GM18870 (cell line): ENCODE measurements around the gene GGT5.
"Not testable (repeated sequence)": the region's sequence is repeated elsewhere in the genome, so short reads cannot be mapped to it uniquely, and the experiment has no call there.

Source experiments
- ATAC-seq: cut with Tn5 transposase; IDR thresholded peaks from one replicate; pipeline ENCODE4 v1.9.1; 2021; ENCODE audit warnings: moderate library complexity; ENCODE audit not compliant: unreplicated experiment

The GGT5 gene

GRCh38 chr22:24263479-24263878 is 18.6 kb upstream of the GGT5 start:
- not testable (repeated sequence) for ATAC-seq

DNA sequence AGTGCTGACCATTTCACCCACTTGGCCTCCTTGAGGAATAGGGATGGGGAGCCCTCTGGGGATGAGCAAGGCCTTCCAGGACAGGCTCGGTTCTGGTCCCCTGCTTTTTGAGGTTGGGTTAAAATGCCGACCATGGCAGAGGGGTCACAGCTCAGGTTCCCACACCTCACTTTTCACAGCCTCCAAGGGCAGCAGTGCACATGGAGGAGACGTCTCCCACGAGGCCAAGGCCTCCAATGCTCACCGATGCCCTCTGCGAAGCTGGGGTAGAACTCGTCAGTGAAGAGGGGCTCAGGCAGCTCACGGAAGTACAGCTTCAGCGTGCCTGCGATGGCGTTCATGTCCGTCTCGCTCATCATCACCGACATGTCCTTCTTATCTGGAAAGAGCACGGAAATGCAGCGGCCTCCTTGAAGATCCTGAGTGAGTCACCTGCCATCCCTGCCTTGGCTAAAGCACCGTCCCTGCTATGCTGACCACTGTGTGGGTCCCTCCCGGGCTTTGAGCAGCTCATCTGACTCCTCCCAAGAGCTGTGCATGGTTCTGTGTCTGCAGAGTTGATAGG is 17.4 kb upstream of the GGT5 start:
- not testable (repeated sequence) for ATAC-seq

DNA sequence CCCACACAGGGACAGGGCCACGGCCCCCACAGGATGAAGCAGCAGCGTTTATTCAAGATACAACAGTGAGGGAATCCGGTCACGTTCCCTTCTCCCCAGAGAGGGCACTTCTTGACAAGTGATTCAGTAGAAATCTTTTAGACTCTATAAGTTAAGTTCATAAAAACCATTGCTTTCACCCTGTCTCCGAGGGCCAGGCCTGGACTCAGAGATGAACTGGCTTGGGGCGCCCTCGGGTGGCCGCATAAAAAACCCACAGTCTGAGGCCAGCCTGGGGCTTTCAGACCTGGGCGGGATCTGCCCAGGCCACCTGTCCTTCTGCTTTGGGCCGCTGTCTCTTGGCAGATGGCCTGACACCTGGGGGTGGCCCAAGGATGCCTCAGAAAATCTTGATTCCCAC is 14.6 kb upstream of the GGT5 start:
- not testable (repeated sequence) for ATAC-seq

- ATAC-seq = not testable (repeated sequence)
These were observed 11.9 kb upstream of the GGT5 start for GRCh38 chr22:24256736-24257135.

- not testable (repeated sequence) for ATAC-seq
These were observed 11.3 kb upstream of the GGT5 start for GRCh38 chr22:24256136-24256535.

GRCh38 chr22:24253126-24253525 is 8.2 kb upstream of the GGT5 start:
- not testable (repeated sequence) for ATAC-seq

DNA sequence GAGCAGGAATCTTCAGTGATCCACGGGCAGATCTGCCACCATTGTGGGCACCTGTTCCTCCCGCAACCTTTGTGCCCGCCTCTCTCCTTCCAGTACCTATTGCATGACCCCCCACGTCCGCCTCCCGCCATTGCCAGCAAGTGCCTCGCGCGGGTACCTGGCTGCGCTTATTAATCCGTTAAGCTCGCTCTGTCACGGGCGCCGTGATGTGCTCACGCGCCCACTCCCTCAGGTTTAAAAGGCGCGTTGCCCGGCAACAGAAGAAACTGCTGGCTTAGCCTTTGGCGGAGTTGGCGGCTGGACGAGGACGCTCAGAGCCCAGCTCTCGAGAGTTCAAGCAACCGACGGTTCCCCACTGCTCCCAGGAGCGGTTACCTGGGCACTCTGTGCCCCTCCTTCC is 6.4 kb upstream of the GGT5 start:
- not testable (repeated sequence) for ATAC-seq

- ATAC-seq = not testable (repeated sequence)
These were observed 4.5 kb upstream of the GGT5 start for GRCh38 chr22:24249413-24249812.

GRCh38 chr22:24248611-24249010 is 3.7 kb upstream of the GGT5 start:
- ATAC-seq = not testable (repeated sequence)

DNA sequence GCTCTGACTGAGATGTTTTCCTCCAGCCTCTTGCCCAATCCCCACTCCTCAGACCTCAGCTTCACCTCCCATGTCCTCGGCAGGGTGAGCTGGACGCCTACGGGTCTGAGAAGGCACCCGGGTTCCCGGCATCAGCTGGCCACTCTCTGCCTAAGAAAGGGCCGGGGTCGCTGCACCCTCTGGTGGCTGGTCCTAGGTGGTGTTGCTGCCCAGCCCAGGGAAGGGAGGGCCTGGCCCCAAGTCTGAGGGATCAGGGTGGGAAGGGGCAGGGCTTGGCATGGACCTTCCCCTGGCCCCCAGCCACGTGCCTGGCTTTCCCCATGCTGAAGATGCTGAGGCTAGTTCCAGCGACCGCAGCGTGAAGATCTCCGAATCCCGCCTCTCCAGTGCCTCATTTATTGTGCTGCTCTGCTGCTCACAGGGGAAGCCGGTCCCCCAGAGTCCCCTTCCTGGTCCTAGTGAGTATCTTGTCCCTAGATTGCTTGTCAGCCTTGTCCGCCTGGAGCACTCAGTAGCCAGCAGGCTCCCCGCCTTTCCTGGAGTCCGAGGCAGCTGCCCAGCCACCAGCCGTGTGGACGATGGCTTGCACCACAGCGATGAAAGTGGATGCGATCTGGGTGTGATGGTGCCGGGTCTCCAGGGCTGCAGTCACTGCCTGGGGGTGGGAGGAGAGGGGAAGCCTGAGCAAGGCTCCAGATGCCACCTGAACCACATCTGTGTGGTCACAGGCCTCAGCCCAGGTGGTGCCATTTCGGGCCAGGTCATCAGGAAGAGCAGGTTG is 2.9 kb upstream of the GGT5 start:
- ATAC-seq = no peak

DNA sequence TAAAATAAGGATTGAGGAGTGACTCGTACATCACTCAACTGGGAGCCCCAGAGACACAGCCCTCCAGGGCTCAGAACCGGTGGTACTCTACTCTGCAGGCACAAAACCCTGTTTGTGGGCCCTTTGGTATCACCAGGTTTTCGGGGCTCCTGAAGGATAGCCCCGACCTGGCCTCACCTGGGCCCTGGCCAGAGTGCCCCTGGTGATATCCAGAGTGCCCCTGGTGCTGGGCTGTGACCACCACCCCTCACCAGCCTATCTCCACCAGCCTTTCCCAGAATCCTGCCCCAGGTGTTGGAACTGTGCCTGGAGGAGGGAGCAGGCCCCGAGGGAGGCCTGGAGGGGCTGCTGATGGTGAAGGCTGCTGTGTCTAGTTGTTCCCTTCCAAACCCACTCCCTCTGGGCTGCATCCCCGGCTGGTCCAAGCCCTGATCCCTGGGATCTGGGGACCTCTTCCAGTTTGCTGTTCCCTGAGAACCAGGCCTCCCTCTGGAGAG is 2.2 kb upstream of the GGT5 start:
- no peak for ATAC-seq

DNA sequence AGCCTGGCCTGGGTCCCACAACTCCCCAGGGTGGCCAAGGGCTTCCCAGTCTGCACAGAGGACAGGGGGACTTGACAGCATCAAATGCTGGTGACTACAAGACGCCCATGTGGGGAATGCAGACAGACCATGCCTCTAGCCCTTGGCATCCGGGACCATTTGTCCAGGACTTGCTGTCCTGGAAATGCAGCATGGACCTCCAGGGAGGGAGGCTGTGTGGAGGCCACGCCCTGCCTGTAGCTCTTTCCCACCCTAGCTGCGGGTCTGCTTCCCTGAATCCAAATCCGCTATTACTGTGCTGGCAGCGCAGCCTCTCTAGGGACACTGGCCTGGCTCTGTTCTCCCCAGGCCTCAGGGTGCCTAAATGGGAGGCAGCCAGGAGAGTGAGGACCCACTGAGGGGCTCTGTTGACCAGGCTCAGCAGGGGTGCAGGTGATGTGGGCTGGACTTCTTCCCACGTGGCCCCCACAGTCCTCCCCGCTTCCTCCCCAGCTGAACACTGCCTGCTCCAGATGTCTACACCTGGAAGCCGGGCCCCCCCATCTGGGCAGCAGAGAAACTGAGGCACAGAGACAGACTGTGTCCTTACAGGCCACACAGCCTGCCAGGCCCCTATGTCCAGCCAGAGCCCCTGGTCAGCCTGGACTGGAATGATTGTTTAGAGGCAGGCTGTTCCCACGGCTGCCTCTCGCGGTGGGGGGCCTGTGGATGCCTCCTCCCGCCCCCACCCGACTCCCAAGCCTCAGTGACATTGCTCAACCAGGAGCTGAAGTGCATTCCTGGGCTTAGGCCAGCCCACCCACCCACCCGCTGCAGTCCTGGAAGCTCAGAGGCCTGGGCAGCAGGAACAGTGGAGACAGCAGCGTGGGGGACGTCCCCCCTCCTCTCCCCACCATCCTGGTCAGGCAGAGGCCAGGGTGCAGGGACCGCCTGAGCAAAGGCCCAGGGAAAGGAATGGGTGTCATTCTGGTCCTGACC is 991 bp upstream of the GGT5 start:
- not testable (repeated sequence) for ATAC-seq

DNA sequence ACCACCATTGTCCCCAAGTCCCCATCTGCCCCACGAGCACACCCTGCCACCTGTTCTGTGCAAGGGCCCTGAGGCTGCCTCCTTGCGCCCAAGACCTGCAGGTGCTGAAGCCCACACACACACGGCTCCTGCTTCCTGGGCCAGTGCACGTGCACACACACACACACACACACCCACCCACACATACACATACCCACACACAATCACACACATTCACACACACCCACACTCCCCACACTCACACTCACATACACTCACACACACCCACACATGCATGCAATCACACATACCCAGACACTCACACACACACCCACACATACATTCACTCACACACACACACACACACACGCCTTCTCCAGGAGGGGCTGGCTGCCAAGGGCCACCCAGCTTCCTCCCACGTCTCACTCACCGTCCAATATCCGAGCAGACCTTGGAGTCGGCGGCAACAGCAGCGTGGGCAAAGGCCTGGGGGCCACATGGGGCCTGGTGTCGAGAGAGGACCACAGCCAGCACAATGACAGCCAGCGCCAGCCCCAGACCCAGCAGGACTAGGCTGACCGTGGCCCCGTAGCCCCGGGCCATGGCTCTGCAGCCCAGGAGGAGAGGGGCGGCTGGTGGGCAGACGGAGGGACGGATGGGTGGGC is 616 bp downstream of the GGT5 start:
- no peak for ATAC-seq

GRCh38 chr22:24243417-24243816 is 1.5 kb downstream of the GGT5 start:
- ATAC-seq = not testable (repeated sequence)

GRCh38 chr22:24240985-24241692 is 3.7 kb downstream of the GGT5 start:
- not testable (repeated sequence) for ATAC-seq

DNA sequence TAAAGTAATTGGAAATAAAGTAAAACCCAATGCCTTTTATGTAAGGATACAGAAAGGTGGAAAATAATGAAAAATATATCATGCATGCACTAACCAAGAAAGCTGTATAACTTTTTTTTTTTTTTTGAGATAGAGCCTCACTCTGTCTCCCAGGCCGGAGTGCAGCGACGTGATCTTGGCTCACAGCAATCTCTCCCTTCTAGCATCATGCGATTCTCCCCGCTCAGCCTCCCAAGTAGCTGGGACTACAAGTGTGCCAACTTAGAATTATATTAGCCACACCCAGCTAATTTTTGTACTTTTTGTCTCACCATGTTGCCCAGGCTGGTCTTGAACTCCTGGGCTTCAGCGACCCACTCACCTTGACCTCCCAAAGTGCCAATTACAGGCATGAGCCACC is 4.5 kb downstream of the GGT5 start:
- no peak for ATAC-seq

- not testable (repeated sequence) for ATAC-seq
These were observed 6.7 kb downstream of the GGT5 start for GRCh38 chr22:24238101-24238694.

GRCh38 chr22:24236656-24237055 is 8.2 kb downstream of the GGT5 start:
- no peak for ATAC-seq

- ATAC-seq = no peak
These were observed 9.6 kb downstream of the GGT5 start for GRCh38 chr22:24235315-24235714.

- no peak for ATAC-seq
These were observed 11.1 kb downstream of the GGT5 start for GRCh38 chr22:24233816-24234215.
